HG03439 (cell line): ENCODE measurements around the gene ERBIN.
"Not testable (repeated sequence)": the region's sequence is repeated elsewhere in the genome, so short reads cannot be mapped to it uniquely, and the experiment has no call there.

Experiments used
- ATAC-seq: cut with Tn5 transposase; IDR thresholded peaks from one replicate; pipeline ENCODE4 v1.9.1; 2021; ENCODE audit warnings: mild to moderate bottlenecking, moderate library complexity; ENCODE audit not compliant: unreplicated experiment

The ERBIN gene

GRCh38 chr5:65954200-65954599 lies 27.8 kb downstream of the ERBIN start:
- no peak for ATAC-seq

- no peak for ATAC-seq
Measured at GRCh38 chr5:65955746-65956145, 29.4 kb downstream of the ERBIN start.

GRCh38 chr5:65957703-65958102 lies 31.3 kb downstream of the ERBIN start:
- ATAC-seq = not testable (repeated sequence)

- ATAC-seq = peak; percentile 83
Measured at GRCh38 chr5:65961633-65962032, 35.3 kb downstream of the ERBIN start.

- ATAC-seq = no peak
Measured at GRCh38 chr5:65967288-65968066, 41.1 kb downstream of the ERBIN start.

GRCh38 chr5:65969539-65970393 lies 43.4 kb downstream of the ERBIN start:
- no peak for ATAC-seq

- ATAC-seq = no peak
Measured at GRCh38 chr5:65970481-65971367, 44.3 kb downstream of the ERBIN start.

- no peak for ATAC-seq
Measured at GRCh38 chr5:65971643-65972042, 45.3 kb downstream of the ERBIN start.

- ATAC-seq = not testable (repeated sequence)
Measured at GRCh38 chr5:65972896-65973295, 46.5 kb downstream of the ERBIN start.

GRCh38 chr5:65978251-65978650 lies 51.9 kb downstream of the ERBIN start:
- no peak for ATAC-seq

GRCh38 chr5:65981548-65981947 lies 55.2 kb downstream of the ERBIN start:
- no peak for ATAC-seq

- no peak for ATAC-seq
Measured at GRCh38 chr5:65981969-65982619, 55.7 kb downstream of the ERBIN start.

- no peak for ATAC-seq
Measured at GRCh38 chr5:65982635-65983034, 56.3 kb downstream of the ERBIN start.

- no peak for ATAC-seq
Measured at GRCh38 chr5:65984098-65984885, 57.9 kb downstream of the ERBIN start.

- ATAC-seq = no peak
Measured at GRCh38 chr5:65986050-65986451, 59.7 kb downstream of the ERBIN start.

GRCh38 chr5:65986796-65987195 lies 60.4 kb downstream of the ERBIN start:
- no peak for ATAC-seq

- ATAC-seq = no peak
Measured at GRCh38 chr5:65987982-65988381, 61.6 kb downstream of the ERBIN start.

- ATAC-seq = no peak
Measured at GRCh38 chr5:65989158-65989557, 62.8 kb downstream of the ERBIN start.

GRCh38 chr5:65992630-65993029 lies 66.3 kb downstream of the ERBIN start:
- no peak for ATAC-seq
